ENCODE data around the gene TEKT3.

Gene TEKT3

GRCh38 chr17:15349119-15349518, 7.7 kb upstream of the TEKT3 start:
- DNase-seq = no peak

GRCh38 chr17:15348021-15348420, 6.6 kb upstream of the TEKT3 start:
- no peak for DNase-seq

- no peak for DNase-seq
These were observed 4.7 kb upstream of the TEKT3 start for GRCh38 chr17:15346066-15346595.

GRCh38 chr17:15343749-15344148, 2.4 kb upstream of the TEKT3 start:
- no peak for DNase-seq

- no peak for DNase-seq
These were observed 1.1 kb upstream of the TEKT3 start for GRCh38 chr17:15342460-15342859.

GRCh38 chr17:15341966-15342365, 569 bp upstream of the TEKT3 start:
- no peak for DNase-seq

GRCh38 chr17:15340966-15341365, 431 bp downstream of the TEKT3 start:
- DNase-seq = no peak

- no peak for DNase-seq
These were observed 6.0 kb downstream of the TEKT3 start for GRCh38 chr17:15335446-15335845.

- DNase-seq = no peak
These were observed 7.1 kb downstream of the TEKT3 start for GRCh38 chr17:15334266-15334665.

- DNase-seq = no peak
These were observed 9.1 kb downstream of the TEKT3 start for GRCh38 chr17:15332338-15332737.

GRCh38 chr17:15323131-15323530, 18.3 kb downstream of the TEKT3 start:
- DNase-seq = no peak

- no peak for DNase-seq
These were observed 19.7 kb downstream of the TEKT3 start for GRCh38 chr17:15321556-15322251.

GRCh38 chr17:15319452-15320010, 21.9 kb downstream of the TEKT3 start:
- no peak for DNase-seq

- no peak for DNase-seq
These were observed 29.4 kb downstream of the TEKT3 start for GRCh38 chr17:15311996-15312395.

- DNase-seq = no peak
These were observed 31.6 kb downstream of the TEKT3 start for GRCh38 chr17:15309793-15310192.

GRCh38 chr17:15309236-15309635, 32.2 kb downstream of the TEKT3 start:
- DNase-seq = no peak

GRCh38 chr17:15308758-15309157, 32.6 kb downstream of the TEKT3 start:
- DNase-seq = no peak

- no peak for DNase-seq
These were observed 33.7 kb downstream of the TEKT3 start for GRCh38 chr17:15307710-15308111.

GRCh38 chr17:15303851-15304250, 37.5 kb downstream of the TEKT3 start:
- no peak for DNase-seq

GRCh38 chr17:15303268-15303667, 38.1 kb downstream of the TEKT3 start:
- DNase-seq = no peak

GRCh38 chr17:15301845-15302244, 39.6 kb downstream of the TEKT3 start:
- no peak for DNase-seq

GRCh38 chr17:15298176-15298575, 43.2 kb downstream of the TEKT3 start:
- DNase-seq = no peak

GRCh38 chr17:15293558-15293957, 47.8 kb downstream of the TEKT3 start:
- no peak for DNase-seq

GRCh38 chr17:15291674-15292361, 49.6 kb downstream of the TEKT3 start:
- DNase-seq = no peak

All from NCI-H1417 treated with DMSO at 0.1 percent for 48 hours (cell line).